ENCODE results near the gene PSMA5.

- TF ChIP-seq GATA2 (IDR thresholded peaks at IDR 0.05; ENCODE audit: low read depth, low read length) (no peak), GATA3 (IDR thresholded peaks at IDR 0.05; ENCODE audit: low read depth, low read length) (no peak)
These were observed 48.5 kb downstream of the PSMA5 start for GRCh38 chr1:109377698-109378097.

Data from SH-SY5Y (cell line).